ENCODE results near the gene PDE4D.

DNA sequence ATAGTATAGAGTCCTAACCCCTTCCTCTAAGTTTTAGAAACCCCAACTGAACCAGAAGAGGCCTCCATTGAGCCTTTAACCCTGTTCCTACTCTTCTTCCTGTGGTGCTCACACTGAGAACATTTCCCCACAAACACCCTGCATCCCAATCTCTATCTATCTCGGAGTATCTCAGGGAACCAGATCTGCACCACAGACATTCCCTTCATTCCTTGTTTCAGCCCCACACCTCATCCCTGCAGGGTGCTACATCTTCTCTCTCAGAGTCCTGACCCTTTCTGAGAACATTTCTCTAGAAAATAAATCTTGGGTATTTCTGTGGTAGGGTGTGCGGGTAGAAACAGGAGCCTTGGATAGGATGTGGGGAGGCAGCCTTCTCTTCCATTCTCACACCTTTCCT lies 507.8 kb downstream of the PDE4D start:
- TF ChIP-seq, protein P1, sequence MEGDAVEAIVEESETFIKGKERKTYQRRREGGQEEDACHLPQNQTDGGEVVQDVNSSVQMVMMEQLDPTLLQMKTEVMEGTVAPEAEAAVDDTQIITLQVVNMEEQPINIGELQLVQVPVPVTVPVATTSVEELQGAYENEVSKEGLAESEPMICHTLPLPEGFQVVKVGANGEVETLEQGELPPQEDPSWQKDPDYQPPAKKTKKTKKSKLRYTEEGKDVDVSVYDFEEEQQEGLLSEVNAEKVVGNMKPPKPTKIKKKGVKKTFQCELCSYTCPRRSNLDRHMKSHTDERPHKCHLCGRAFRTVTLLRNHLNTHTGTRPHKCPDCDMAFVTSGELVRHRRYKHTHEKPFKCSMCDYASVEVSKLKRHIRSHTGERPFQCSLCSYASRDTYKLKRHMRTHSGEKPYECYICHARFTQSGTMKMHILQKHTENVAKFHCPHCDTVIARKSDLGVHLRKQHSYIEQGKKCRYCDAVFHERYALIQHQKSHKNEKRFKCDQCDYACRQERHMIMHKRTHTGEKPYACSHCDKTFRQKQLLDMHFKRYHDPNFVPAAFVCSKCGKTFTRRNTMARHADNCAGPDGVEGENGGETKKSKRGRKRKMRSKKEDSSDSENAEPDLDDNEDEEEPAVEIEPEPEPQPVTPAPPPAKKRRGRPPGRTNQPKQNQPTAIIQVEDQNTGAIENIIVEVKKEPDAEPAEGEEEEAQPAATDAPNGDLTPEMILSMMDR (IDR thresholded peaks at IDR 0.05), result no peak
- TF ChIP-seq POLR2A (IDR thresholded peaks at IDR 0.05), result no peak
